Fibroblast of skin of scalp (primary cell): ENCODE results near the gene IL1R1. TPM values are rescaled to one million over a fixed set of nuclear protein-coding genes. Genes with fewer than 3 reads are reported as not detected.
"Not testable (repeated sequence)": the region's sequence is repeated elsewhere in the genome, so short reads cannot be mapped to it uniquely, and the experiment has no call there.

ENCODE experiments used
- DNase-seq: peaks from one replicate; pipeline ENCODE4 v3.0.0-alpha.2; 2013
- polyA plus RNA-seq, 2 experiments: library from polyadenylated mRNA; unstranded; fragments of 120-200 nt; gene quantifications; one replicate each; pipeline ENCODE4 v1.2.1, GENCODE V29; 2013; ENCODE audit not compliant: insufficient read length in 2 of 2

Gene IL1R1, protein sequence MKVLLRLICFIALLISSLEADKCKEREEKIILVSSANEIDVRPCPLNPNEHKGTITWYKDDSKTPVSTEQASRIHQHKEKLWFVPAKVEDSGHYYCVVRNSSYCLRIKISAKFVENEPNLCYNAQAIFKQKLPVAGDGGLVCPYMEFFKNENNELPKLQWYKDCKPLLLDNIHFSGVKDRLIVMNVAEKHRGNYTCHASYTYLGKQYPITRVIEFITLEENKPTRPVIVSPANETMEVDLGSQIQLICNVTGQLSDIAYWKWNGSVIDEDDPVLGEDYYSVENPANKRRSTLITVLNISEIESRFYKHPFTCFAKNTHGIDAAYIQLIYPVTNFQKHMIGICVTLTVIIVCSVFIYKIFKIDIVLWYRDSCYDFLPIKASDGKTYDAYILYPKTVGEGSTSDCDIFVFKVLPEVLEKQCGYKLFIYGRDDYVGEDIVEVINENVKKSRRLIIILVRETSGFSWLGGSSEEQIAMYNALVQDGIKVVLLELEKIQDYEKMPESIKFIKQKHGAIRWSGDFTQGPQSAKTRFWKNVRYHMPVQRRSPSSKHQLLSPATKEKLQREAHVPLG
- polyA plus RNA-seq (2013, experiment 1 of 2; ENCODE audit: insufficient read length) = 27.7 TPM
- 31.0 TPM for polyA plus RNA-seq (2013, experiment 2 of 2; ENCODE audit: insufficient read length)

DNA sequence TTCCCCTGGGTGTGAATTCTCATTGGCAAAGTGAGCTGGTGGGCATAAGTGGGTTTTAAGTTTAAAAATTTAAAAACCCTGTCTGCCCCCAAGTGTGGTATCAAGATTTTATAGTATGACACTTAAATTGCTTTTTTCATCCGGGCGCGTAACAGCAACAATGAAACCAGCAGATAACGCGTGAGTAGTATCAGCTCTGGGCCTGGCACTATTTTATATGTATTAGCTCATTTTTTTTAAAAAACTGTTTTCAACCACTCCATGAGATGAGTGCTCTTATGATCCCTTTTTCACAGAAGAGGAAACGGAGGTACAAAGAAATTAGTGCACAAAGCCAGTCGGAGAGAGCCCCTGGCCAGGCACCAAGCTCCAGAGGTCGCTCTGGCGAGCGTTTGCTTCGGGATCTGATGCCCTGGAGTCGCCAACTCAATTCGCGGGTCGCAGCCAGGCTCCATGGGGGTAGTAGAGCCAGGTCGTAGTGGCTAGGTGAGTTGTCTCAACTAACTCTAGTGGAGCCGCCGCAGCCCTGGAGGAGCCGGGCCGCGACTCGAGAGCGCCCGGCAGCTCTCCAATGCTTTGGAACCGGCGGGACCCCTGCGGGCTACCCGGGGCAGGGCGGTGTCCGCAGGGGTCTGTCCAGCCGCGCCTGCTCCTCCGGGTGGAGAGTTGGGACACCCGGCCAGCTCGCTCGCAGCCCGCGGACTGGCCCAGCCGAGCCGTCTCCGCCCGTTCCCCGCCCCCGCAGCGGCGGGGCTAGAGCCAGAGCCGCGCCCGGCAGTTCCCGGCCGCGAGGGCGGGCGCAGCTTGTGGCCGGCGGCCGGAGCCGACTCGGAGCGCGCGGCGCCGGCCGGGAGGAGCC is at the start of gene IL1R1:
Gene IL1R1 (plus strand): TSS at position 777 of the 859 bp plus-strand sequence. CDS start 14,979 bp downstream, outside the sequence.
- DNase-seq = peak; percentile 76

DNA sequence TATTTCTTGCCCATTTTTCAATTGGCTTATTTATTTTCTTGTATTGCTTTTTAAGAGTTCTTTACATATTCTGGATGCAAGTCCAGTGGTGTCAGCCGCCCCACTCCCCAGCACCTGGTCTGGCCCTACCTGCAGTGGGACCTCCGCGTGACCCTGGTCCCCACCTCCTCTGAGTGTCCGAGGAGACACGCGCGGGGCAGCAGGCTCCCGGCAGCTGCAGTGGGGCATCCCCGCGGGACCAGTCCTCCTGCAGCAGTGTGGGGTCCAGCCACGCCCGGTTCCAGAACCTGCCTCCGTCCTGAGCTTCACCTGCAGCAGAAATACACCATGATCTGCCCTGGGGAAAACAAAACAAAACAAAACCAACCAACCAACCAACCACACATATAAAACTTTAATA is 48.9 kb upstream of the IL1R1 start:
- DNase-seq = no peak

DNA sequence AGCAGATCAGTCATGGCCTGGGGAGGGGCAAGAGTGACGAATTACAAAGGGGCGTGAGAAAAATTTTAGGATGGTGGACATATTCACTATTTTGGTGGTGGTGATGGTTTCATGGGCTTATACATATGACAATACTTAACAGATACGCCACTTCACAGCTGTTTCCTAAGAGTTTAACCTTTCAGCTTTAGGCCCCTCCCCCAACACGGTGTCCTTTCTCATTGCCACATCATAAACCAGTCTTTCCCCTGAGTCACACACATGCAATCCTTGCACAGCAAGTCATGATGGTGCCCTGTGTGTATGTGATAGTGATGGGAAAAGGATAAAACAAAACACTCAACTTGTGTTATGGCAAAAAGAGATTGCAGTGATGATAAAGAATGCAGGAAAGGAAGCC is 47.6 kb upstream of the IL1R1 start:
- peak; percentile 82 for DNase-seq

DNA sequence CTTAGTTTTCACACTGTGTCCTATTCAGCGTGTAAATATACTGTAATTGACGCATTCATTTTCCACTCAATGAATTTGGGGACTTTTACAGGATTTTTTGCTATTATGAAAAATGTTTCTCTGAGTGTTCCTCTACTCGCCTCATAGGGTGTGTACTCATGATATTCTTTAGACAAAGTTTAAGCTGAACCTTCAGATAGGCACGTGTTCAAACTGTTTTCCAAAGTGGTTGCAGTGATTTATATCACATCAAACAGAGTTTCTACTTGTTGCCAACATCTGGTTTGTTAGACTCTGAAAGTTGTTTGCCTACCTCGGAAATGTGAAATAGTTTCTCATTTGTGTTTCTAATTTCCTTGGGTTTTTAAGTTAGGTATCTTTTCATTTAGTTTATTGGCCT is 46.4 kb upstream of the IL1R1 start:
- DNase-seq = no peak

DNA sequence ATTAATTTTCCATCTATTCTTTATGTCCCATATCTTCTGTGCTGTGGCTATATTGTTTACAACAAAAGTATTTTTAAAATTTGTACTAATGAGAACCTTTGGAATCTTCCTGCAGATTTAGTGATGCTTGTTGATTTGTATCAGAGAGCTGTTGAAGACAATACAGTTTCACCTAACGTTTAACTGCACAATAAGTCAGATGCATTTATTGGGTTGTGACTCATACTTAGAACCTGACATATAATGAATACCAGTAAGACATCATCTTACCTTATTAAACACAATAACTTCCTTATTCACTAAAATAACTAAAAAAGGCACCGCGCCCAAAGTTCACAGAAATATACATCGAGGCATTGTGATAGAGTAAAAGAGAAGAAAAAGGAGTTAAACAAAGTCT is 43.8 kb upstream of the IL1R1 start:
- DNase-seq = no peak

DNA sequence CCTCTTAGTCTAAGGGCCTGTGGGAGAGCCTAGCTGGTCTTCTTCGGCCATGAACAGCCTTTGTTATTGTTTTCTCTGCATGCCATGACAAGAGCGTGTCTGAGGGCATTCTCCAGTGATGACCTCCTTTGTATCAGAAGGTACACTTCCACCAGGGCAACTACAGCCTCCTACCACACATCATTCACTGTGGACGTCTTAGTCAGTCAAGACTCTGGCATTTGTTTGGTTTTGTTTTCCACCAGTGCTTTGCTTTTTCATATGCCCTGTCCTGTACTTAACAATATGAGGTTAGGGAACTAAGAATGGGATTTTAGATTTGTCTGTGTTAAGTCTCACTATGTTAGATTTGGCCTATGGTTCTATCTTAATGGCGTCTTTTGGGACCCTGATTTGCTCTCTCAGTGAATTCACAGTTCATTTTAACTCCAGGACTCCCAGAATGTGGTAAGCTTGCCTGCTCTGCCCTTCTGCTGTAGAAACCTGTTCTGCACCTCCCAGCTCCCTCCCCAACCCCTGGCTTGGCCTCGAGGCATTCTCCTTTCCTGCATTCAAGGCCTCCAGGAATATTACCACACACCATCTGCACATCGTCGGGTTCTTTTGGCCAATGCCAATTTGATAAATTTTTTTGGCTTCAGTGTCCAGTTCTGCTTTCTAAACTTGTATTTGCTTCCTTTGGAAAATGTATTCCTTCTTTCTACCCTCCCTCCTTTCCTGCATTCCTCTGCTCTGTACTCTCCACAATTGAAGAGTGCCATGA is 42.8 kb upstream of the IL1R1 start:
- DNase-seq = no peak

DNA sequence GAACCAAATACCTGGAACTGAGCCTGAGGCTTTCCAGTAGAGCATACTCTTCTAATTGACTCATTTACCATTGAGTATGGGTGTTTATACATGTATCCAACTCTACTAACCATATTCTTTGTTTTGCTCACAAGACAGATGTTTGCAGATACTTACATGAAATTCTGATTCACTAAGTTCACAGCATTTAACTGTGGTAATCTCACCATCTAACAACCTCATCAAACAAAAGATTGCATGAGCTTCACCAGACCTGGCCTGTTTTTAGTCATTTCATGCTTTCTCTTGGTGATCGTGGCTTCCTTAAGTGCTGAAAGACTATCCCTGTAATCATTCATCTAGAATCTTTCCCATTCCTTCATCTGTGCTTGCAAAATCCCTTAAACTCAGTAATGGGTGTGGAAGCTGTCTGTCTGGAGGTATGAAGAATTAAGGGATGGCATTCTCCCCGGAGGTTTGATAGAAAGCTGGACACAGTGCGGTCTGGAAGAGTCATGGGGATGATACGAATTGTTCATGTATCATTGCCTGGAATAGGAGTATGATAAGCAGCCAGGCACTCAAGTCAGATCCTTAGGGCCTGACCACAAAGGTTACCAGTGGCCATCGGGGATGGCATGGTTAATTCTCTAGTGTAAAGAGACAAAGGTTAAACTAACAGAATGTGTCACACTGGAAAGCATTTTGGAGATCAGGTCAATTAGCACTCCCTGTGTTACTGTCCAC is 42.0 kb upstream of the IL1R1 start:
- DNase-seq = peak; percentile 62

DNA sequence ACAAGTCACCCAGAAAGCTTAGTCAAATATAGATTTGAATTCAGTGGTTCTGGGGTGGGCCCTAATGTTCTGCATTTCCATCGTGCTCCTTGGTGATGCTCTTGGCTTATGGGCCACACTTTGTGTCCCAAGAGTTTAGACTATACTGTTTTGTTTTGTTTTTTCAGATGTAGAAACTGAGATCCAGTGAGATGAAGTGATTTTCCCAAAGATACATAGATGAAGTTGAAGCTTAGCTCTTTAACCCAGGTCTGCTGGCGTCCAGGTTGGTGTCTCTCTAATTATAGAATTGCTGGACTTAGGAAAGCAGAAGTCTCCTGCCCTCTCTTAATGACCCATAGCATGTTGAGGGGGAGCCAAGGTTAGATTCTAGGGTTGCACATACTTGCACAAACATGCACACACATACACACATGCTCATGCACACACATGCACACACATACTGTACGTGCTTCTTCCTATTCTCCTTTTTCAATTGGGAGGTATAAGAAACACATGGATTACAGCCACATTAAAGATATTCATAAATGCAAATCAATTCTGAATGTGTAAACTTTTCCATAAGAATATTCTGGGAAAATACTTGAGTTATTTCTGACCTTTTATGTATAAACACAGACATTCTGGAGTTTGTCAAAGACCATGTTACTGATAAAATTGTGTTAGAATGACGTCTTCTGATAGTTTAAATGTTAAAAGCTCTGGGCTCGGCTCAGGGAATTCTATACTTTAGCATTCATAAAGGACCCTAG is 41.3 kb upstream of the IL1R1 start:
- no peak for DNase-seq

DNA sequence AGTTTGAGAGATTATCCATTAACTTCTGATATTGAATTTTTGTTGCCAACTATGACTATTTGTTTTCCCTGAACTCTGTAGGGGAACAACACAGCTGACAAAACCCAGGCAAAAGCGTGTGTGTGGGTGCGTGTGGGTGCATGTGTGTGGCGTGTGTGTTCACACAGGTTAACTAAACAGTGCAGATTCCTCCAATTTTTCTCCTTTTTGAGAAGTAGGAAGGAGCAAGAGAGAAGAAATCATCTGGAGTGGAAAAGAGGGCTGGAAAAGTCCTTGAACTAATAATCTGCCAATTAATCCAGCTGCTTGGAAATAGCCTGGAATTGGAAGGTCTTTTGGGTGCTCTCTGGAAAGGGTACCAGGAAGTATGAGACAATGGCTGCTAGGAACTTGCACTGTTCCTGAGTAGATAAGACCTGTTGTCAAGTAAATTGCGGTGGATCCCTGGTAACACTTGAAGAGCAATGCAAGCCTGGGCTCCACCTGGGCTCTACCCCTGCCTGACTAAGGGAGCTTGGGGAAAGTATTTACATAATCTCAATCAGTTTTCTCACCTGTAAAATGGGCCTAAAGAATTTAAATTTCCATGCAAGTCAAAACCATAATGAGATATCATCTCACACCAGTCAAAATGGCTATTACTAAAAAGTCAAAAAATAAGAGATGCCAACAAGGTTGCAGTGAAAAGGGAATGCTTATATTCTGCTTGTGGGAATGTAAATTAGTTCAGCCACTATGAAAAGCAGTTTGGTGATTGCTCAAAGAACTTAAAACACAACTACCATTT is 40.5 kb upstream of the IL1R1 start:
- no peak for DNase-seq

DNA sequence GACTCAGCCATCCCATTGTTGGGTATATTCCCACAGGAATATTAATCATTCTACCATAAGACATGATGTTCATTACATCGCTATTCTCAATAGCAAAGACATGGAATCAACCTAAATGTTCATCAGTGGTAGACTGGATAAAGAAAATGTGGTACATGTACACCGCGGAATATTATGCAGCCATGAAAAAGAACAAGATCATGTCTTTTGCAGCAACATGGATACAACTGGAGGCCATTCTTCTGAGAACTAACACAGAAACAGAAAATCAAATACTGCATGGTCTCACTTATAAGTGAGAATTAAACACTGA is 40.0 kb upstream of the IL1R1 start:
- DNase-seq = not testable (repeated sequence)

DNA sequence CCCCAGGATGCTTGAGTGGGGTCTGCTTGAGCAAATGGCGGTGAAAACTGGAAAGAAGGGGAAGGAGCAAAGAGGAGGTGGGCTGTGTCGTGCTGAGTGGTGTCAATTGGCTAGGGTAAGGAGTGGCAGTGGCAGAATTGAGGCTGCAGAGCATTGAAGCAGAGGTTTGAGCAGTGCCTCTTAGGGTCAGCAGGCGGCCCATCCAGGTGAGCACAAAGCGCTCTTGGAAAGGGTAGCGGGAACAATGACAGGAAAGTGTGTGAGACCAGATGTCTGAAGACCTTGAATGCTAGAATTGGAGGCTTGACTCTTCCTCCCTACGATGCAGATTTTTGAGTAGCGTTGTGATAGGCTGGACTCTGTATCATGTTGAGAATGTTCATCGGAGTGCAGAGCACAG is 39.3 kb upstream of the IL1R1 start:
- DNase-seq = no peak

DNA sequence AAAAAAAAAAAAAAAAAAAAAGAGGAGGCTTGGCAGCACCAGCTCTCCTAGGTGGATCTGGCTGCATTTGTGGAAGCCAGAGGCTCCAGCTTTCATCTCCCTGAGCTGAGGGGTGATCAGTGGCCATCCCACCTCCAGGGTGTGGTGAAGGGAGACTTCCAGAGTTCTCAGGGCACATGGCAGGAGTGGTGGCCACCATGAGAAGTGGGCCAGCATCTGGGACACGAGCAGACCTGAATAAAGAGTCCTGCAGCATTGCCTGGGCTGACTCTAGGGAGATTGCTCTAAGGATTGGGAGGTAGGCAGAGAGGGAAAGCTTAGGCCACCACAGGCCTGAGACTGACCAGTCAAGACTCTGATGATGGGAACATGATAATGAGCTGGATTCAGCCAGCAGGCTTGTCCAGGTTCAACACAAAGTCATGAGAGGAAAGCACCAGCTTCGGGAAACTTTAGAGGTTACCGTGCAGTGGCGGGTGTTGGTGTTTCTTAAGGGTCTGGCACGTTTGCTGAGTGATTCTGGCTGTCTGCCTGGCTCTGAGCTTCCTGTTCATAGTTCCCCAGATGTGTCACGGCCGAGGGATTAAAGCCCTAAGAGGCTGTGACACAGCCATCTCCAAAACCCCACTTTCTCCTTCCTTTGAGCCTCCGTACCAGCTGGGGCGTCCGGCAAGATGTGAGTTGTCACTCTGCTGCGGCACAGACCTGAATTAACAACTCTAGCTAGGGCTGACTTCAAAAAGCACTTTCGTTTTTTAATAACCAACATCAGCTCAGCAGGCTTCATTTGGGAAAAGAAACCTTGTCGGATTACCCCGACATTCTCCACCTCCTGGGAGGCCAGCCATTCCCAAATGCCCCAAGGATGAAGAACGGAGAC is 38.3 kb upstream of the IL1R1 start:
- peak; percentile 91 for DNase-seq

DNA sequence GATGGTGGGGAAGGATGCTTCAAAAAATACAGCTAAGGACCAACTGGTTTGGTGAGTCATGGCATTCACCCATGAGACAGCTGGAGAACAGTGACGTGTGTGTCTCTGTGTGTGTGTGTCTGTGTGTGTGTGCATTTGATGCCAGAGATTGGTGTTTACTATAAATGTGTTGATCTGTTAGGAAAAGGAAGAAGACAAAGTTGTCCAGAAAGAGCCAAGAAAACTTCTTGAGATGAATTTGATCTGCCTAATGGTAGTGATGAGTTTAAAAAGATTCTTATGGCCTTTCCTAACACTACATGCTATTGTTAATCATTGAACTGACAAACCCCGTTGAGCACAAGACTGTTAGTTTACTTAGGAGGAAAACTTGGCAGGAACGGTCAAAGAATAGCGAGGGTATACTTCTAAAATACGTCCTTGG is 36.4 kb upstream of the IL1R1 start:
- DNase-seq = peak; percentile 66

DNA sequence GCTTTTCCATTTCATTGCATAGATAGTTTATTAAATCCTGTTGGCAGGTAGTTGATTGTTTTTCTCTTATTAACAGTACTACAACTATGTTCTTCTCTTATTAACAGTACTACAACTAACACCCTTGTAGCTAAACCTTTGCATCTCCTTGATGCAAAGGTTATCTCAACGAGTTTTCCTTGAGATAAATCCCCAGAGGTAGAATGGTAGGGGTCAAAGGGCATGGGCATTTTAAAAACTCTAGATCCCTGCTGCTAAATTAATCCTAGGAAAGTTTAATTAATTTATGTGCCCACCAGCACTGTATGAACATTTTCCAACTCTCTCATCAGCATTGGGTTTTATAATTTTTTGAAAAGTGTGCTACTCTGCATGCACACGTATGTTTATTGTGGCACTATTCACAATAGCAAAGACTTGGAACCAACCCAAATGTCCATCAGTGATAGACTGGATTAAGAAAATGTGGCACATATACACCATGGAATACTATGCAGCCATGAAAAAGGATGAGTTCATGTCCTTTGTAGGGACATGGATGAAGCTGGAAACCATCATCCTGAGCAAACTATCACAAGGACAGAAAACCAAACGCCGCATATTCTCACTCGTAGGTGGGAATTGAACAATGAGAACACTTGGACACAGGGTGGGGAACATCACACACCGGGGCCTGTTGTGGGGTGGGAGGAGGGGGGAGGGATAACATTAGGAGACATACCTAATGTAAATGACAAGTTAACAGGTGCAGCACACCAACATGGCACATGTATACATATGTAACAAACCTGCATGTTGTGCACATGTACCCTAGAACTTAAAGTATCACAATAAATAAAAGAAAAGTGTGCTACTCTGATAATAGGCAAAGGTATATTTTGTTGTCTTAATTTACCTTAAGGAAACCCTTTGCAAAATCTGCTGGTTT is 35.5 kb upstream of the IL1R1 start:
- DNase-seq = not testable (repeated sequence)

DNA sequence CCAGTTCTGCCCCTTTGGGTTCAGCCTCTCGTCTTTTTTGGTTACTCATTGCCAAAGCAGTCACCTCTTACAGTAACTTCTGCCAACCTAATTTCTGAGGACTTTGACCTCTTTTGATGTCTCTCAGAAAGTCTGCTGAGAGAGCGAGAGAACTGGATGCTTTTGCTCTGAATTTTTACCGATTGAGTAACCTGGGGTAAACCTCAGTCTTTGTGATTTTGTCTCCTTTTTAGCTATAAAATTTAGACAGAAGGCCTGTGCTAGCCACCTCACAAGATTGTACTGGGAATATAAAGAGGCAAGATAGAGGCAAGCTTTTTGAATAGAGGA is 34.8 kb upstream of the IL1R1 start:
- no peak for DNase-seq

DNA sequence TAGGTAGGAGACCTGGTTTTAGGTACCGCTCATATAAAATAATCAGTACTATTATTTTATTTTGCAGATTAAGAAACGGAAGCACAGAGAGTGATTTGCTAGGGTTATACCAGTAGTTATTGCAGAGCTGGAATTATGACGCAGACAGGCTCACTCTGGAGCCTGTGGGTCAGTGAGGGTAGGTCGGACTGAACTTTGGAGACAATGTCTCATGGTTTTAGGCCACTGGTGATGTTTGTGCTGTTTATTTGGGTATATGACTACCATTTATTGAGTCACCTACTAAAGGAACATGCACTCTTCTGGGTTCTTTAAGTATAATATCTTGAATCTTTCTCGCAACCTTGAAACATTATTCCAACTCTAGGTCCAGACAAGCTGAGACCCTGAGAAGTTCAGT is 33.5 kb upstream of the IL1R1 start:
- no peak for DNase-seq

DNA sequence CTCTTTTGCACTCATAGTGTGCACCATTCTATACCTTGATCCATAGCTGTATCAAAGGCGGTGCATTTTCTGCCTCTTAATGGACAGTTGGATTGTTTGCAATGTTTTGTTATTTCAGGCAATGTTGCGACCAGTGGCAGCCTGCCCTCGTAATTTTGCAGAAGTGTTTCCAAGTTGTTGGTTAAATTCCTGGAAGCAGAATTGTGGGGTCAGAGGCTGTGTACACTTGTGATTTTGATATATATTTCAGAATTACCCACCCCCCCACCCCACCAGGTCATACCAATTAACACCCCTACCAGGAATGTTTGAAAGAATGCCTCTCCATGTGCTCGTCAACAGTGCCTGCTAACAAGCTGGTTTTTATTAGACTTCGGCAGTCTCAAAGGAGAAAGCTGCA is 32.4 kb upstream of the IL1R1 start:
- peak; percentile 35 for DNase-seq
